HepG2 (cell line): ENCODE results near the gene MAPK6. TPM values are rescaled to one million over a fixed set of nuclear protein-coding genes. Genes with fewer than 3 reads are reported as not detected.

Source experiments
- IRF2 ChIP-seq: IDR thresholded peaks from 2 replicates; pipeline ENCODE4 v1.6.1; 2018; ENCODE audit warnings: missing genetic modification reagents, missing compliant biosample characterization
- MTF1 ChIP-seq: sonication (generic); formaldehyde crosslinking; IDR thresholded peaks from 2 replicates; pipeline ENCODE4 v1.5.0; 2020; ENCODE audit warnings: missing genetic modification reagents
- RBAK ChIP-seq: sonication (generic); formaldehyde crosslinking; IDR thresholded peaks from 2 replicates; pipeline ENCODE4 v1.5.1; 2020; ENCODE audit warnings: mild to moderate bottlenecking, missing genetic modification reagents
- ZBTB34 ChIP-seq: sonication (generic); formaldehyde crosslinking; IDR thresholded peaks from 2 replicates; pipeline ENCODE4 v1.8.0; 2022; ENCODE audit warnings: mild to moderate bottlenecking, missing genetic modification reagents
- ZNF138 ChIP-seq: sonication (generic); formaldehyde crosslinking; IDR thresholded peaks from 2 replicates; pipeline ENCODE4 v1.5.0; 2020; ENCODE audit warnings: mild to moderate bottlenecking, low read depth, missing genetic modification reagents
- ZNF18 ChIP-seq: sonication (generic); formaldehyde crosslinking; IDR thresholded peaks from 2 replicates; pipeline ENCODE4 v1.8.0; 2022; ENCODE audit warnings: mild to moderate bottlenecking, missing genetic modification reagents; ENCODE audit not compliant: insufficient replicate concordance
- ZNF331 ChIP-seq: sonication (generic); formaldehyde crosslinking; IDR thresholded peaks from 2 replicates; pipeline ENCODE4 v1.4.0; 2020; ENCODE audit warnings: missing genetic modification reagents
- ZNF546 ChIP-seq: sonication (generic); formaldehyde crosslinking; conservative IDR thresholded peaks from 2 replicates; pipeline ENCODE4 v1.8.1; 2023; ENCODE audit warnings: mild to moderate bottlenecking, missing genetic modification reagents
- ZNF780A ChIP-seq: sonication (generic); formaldehyde crosslinking; IDR thresholded peaks from 2 replicates; pipeline ENCODE4 v1.8.0; 2022; ENCODE audit warnings: mild to moderate bottlenecking, missing genetic modification reagents, moderate library complexity
- ZNF878 ChIP-seq: sonication (generic); formaldehyde crosslinking; IDR thresholded peaks from 2 replicates; pipeline ENCODE4 v1.8.1; 2023; ENCODE audit warnings: mild to moderate bottlenecking, missing genetic modification reagents, moderate library complexity
- polyA plus RNA-seq, 8 experiments: library from polyadenylated mRNA; depleted of rRNA in 3 of 8; stranded (reverse) in 7 of 8; unstranded in 1 of 8; fragments of >200 nt; fragmentation: Illumina TruSeq in 4 of 8; extraction: Trizol in 4 of 8; gene quantifications; 2 replicates each; pipeline versions ENCODE4 v1.2.1 to v1.2.3, GENCODE V29; 2011 to 2016; ENCODE audit warnings: low read depth in 4 of 8, missing spikeins in 1 of 8, mixed read lengths in 1 of 8; ENCODE audit not compliant: insufficient read depth in 1 of 8
- total RNA-seq, 5 experiments: library from RNA; depleted of rRNA; stranded (reverse); fragments of >200 nt; fragmentation: Illumina TruSeq; extraction: Trizol; gene quantifications; 2 replicates each; pipeline ENCODE4 v1.2.3, GENCODE V29; 2016; ENCODE audit warnings: low read depth in 1 of 5
- TF ChIP-seq, protein P1 (sequence below): sonication (generic); formaldehyde crosslinking; conservative IDR thresholded peaks from 2 replicates; pipeline ENCODE4 v1.4.0; 2020; ENCODE audit warnings: missing genetic modification reagents
- TF ChIP-seq, protein P2 (sequence below): sonication (generic); formaldehyde crosslinking; conservative IDR thresholded peaks from 2 replicates; pipeline ENCODE4 v1.4.0; 2020; ENCODE audit warnings: mild to moderate bottlenecking, missing genetic modification reagents, moderate library complexity
- TF ChIP-seq, protein P3 (sequence below): sonication (generic); formaldehyde crosslinking; IDR thresholded peaks from 2 replicates; pipeline ENCODE4 v1.4.0; 2020; ENCODE audit warnings: mild to moderate bottlenecking, missing genetic modification reagents

Gene MAPK6
- total and polyA plus RNA-seq, 2 of the 13 experiments (the other 11 are each of a cell fraction or from before 2014, with no cell fraction given) = 89.5 to 99.7 TPM

- TF ChIP-seq ZBTB34 (no peak; the same call in 1 of the 2 replicates), ZNF331 (CRISPR knock-in tag) (peak; percentile 50; the same call in 1 of the 2 replicates), IRF2 (CRISPR knock-in tag) (peak; percentile 26; the same call in 1 of the 2 replicates), MTF1 (CRISPR knock-in tag) (no peak), ZNF780A (CRISPR knock-in tag) (no peak), ZNF138 (CRISPR knock-in tag) (no peak), ZNF878 (CRISPR knock-in tag) (no peak), RBAK (CRISPR knock-in tag) (no peak), ZNF18 (CRISPR knock-in tag) (no peak), ZNF546 (CRISPR knock-in tag) (no peak)
- TF ChIP-seq, protein P1, sequence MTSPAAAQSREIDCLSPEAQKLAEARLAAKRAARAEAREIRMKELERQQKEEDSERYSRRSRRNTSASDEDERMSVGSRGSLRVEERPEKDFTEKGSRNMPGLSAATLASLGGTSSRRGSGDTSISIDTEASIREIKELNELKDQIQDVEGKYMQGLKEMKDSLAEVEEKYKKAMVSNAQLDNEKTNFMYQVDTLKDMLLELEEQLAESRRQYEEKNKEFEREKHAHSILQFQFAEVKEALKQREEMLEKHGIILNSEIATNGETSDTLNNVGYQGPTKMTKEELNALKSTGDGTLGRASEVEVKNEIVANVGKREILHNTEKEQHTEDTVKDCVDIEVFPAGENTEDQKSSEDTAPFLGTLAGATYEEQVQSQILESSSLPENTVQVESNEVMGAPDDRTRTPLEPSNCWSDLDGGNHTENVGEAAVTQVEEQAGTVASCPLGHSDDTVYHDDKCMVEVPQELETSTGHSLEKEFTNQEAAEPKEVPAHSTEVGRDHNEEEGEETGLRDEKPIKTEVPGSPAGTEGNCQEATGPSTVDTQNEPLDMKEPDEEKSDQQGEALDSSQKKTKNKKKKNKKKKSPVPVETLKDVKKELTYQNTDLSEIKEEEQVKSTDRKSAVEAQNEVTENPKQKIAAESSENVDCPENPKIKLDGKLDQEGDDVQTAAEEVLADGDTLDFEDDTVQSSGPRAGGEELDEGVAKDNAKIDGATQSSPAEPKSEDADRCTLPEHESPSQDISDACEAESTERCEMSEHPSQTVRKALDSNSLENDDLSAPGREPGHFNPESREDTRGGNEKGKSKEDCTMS = no peak
- TF ChIP-seq, protein P2, sequence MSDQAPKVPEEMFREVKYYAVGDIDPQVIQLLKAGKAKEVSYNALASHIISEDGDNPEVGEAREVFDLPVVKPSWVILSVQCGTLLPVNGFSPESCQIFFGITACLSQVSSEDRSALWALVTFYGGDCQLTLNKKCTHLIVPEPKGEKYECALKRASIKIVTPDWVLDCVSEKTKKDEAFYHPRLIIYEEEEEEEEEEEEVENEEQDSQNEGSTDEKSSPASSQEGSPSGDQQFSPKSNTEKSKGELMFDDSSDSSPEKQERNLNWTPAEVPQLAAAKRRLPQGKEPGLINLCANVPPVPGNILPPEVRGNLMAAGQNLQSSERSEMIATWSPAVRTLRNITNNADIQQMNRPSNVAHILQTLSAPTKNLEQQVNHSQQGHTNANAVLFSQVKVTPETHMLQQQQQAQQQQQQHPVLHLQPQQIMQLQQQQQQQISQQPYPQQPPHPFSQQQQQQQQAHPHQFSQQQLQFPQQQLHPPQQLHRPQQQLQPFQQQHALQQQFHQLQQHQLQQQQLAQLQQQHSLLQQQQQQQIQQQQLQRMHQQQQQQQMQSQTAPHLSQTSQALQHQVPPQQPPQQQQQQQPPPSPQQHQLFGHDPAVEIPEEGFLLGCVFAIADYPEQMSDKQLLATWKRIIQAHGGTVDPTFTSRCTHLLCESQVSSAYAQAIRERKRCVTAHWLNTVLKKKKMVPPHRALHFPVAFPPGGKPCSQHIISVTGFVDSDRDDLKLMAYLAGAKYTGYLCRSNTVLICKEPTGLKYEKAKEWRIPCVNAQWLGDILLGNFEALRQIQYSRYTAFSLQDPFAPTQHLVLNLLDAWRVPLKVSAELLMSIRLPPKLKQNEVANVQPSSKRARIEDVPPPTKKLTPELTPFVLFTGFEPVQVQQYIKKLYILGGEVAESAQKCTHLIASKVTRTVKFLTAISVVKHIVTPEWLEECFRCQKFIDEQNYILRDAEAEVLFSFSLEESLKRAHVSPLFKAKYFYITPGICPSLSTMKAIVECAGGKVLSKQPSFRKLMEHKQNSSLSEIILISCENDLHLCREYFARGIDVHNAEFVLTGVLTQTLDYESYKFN (CRISPR knock-in tag) = peak; percentile 83
- TF ChIP-seq, protein P3, sequence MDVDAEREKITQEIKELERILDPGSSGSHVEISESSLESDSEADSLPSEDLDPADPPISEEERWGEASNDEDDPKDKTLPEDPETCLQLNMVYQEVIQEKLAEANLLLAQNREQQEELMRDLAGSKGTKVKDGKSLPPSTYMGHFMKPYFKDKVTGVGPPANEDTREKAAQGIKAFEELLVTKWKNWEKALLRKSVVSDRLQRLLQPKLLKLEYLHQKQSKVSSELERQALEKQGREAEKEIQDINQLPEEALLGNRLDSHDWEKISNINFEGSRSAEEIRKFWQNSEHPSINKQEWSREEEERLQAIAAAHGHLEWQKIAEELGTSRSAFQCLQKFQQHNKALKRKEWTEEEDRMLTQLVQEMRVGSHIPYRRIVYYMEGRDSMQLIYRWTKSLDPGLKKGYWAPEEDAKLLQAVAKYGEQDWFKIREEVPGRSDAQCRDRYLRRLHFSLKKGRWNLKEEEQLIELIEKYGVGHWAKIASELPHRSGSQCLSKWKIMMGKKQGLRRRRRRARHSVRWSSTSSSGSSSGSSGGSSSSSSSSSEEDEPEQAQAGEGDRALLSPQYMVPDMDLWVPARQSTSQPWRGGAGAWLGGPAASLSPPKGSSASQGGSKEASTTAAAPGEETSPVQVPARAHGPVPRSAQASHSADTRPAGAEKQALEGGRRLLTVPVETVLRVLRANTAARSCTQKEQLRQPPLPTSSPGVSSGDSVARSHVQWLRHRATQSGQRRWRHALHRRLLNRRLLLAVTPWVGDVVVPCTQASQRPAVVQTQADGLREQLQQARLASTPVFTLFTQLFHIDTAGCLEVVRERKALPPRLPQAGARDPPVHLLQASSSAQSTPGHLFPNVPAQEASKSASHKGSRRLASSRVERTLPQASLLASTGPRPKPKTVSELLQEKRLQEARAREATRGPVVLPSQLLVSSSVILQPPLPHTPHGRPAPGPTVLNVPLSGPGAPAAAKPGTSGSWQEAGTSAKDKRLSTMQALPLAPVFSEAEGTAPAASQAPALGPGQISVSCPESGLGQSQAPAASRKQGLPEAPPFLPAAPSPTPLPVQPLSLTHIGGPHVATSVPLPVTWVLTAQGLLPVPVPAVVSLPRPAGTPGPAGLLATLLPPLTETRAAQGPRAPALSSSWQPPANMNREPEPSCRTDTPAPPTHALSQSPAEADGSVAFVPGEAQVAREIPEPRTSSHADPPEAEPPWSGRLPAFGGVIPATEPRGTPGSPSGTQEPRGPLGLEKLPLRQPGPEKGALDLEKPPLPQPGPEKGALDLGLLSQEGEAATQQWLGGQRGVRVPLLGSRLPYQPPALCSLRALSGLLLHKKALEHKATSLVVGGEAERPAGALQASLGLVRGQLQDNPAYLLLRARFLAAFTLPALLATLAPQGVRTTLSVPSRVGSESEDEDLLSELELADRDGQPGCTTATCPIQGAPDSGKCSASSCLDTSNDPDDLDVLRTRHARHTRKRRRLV (CRISPR knock-in tag) = 0 out of 2 replicates have a peak, but pooled peaks have one; percentile 2
Observed at GRCh38 chr15:51970132-51970817, 48.7 kb upstream of the MAPK6 start (continued).
